GM18867 (cell line): ENCODE results near the gene MINDY2.
"Not testable (repeated sequence)": the region's sequence is repeated elsewhere in the genome, so short reads cannot be mapped to it uniquely, and the experiment has no call there.

Source experiments
- ATAC-seq: cut with Tn5 transposase; IDR thresholded peaks from one replicate; pipeline ENCODE4 v1.9.1; 2021; ENCODE audit warnings: mild to moderate bottlenecking, moderate library complexity; ENCODE audit not compliant: unreplicated experiment

Gene MINDY2

GRCh38 chr15:58752716-58753115 is 18.4 kb upstream of the MINDY2 start:
- ATAC-seq: no peak

DNA sequence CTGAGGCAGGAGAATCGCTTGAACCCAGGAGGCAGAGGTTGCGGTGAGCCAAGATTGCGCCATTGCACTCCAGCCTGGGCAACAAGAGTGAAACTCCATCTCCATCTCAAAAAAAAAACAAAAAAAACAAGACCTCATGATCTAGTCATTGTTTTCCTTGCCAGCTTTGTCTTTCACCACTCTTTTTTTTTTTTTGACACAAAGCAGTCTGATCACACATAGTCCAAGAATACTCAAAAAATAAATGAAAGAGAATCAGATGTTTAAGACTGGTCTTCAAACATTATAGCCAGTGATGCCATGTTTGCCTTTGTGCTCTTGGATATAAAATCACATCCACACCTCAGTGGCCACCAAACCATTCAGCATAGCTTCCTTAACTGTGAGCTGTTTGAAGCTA is 15.8 kb upstream of the MINDY2 start:
- ATAC-seq: no peak

DNA sequence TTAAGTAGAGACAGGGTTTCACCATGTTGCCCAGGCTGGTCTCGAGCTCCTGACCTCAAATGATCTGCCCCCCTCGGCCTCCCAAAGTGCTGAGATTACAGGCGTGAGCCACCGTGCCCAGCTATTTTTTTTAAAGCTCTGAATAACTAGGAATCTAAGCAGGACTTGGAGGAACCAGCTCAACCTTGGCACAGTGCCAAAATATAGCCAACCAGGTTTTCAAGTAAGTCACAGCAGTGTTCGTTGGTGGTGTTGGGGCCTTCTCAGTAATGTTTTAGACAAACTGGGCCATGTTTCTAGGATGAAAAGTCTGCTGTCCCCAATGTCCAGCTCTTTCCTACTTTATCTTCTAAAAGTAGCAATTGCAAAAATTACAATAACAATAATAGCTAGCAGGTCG is 15.1 kb upstream of the MINDY2 start:
- ATAC-seq: no peak

DNA sequence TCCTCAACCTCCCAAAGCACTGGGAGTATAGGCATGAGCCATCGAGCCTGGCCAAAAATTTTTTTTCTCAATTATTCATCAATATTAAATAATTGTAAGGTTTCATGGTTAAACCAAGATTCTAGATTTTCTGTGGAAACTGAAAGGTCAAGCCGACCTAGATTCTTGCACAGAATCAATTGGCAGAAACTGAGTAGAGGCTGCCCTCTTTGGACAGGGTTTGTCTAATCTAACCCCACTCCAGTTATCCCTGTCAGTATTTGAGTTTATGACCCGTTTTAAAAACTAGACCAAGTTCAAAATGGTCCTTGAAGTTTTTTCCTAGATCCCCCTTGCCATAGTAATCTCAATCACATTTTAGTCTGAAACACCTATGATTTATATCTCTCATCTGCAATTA is 13.0 kb upstream of the MINDY2 start:
- ATAC-seq: no peak

- no peak for ATAC-seq
Observed at GRCh38 chr15:58760385-58761009, 10.6 kb upstream of the MINDY2 start.

DNA sequence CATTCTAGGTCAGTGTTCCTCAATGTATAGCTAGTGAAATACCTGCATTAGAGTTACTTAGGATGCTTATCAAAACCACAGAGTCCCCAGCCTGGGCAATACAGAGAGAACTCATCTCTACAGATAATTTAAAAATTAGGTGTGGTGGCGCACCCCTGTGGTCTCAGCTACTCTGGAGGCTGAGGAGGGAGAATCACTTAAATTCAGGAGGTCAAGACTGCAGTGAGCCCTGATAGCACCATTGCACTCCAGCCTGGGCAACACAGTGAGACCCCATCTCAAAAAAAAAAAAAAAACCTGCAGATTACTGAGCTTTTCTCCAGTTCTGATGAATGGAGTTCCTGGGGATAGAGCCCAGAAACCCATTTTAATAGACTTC is 10.1 kb upstream of the MINDY2 start:
- no peak for ATAC-seq

DNA sequence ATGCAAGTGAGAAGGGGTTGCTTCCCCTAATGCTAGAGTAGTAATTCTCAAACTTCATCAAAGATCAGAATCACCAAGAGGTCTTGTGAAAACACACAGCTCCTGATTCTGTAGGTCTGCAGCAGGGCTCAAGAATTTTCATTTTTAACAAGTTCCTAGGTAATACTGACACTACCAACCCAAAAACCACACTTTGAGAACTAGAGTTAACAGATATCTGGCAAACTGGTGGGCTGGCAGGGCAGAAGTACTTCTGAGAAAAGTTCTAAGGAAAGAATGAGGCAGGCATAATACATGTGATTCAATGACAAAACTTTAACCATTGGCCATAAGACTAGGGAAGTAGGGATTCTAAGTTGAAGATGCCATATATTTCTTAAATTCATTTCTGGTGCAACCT is 8.8 kb upstream of the MINDY2 start:
- no peak for ATAC-seq

DNA sequence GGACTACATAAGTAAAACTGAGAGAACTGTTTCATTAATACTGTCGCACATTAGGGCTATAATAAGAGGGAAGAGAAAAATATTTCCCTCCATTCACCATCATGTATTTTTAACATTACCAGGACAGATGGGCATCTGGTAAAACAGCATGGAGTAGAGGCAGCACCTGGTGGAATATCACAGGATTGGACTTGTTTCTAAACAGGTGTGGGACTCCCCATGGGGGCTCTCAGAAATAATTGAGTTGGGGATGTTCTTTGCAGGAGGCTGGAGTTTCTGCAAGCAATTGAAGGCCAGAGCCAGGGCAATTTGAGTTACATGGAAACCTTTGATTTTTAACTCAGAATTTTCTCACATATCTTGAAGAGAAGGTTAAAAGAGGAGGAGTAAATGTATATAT is 8.4 kb upstream of the MINDY2 start:
- no peak for ATAC-seq

DNA sequence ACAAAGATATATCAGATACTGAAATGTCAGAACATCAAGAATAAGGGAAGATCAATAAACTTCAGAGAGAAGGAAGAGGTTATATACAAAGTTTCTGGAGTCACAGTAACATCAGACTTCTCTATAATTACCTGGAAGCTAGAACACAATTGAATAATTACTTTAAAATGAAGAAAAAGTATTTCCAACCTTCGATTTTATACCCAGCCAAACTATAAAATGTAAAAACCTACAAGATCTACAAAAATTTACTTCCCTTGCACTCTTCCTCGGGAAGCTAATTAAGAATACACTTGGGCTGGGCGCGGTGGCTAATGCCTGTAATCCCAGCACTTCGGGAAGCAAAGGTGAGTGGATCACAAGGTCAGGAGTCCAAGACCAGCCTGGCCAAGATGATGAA is 6.6 kb upstream of the MINDY2 start:
- ATAC-seq: no peak

DNA sequence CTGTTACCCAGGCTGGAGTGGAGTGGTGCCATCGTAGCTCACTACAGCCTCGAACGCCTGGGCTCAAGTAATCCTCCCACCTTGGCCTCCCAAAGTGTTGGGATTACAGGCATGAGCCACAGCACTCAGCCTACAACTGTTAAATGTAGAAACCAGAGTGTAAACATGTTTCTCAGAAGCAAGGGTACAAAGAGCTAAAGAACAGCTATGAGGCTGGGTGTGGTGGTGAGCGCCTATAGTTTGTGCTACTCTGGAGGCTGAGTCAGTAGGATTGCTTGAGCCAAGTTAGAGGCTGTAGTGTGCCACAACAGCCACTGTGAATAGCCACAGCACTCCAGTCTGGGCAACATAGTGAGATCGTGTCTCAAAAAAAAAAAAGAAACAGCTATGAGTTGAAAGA is 4.8 kb upstream of the MINDY2 start:
- ATAC-seq: no peak

DNA sequence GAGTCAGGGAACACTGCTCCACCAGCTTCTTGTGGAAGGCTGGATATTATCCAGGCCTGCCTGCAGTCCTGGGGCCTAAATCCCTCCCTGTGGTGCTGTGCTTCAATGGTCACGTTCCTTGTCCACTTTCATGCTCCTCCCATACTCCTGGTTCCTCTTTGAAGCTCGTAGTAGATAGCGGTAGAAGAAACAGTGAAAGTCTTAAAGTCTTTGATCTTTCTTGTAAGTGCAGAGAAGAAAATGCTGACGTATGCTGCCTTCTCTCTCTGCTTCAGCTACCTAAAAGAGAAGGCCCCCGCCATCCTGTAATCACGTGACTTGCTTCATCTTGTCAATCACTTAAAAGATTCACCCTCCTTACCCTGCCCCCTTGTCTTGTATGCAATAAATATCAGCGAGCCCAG is 2.5 kb upstream of the MINDY2 start:
- not testable (repeated sequence) for ATAC-seq

DNA sequence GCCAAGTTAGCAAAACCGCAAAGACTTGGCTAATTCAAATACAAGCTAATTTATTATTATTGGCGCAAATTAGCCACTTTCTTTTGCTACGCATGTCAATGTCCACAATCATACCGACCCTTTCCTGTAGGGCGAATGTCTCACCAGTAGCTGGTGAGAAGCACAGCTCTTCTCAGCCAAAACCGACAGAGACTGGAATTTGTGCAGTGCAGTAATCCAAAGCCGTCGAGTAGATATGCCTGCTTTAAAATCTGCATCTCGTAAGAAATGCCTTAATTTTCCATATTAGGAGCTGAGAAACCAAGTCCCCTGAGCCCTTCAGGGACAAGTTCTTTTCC is 614 bp upstream of the MINDY2 start:
- ATAC-seq: peak; percentile 20

DNA sequence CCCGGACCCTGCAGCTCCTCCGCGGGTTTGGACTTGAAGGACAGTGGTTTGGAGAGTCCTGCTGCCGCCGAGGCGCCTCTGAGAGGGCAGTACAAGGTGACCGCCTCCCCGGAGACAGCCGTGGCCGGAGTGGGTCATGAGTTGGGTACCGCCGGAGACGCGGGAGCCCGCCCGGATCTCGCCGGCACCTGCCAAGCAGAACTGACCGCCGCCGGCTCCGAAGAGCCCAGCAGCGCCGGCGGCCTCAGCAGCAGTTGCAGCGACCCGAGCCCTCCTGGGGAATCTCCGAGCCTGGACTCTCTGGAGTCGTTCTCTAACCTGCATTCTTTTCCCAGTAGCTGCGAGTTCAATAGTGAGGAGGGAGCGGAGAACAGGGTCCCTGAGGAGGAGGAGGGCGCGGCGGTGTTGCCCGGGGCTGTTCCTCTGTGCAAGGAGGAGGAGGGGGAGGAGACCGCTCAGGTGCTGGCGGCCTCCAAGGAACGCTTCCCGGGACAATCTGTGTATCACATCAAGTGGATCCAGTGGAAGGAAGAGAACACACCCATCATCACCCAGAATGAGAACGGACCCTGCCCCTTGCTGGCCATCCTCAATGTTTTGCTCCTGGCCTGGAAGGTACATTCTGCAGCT is 634 bp downstream of the MINDY2 start:
- peak; percentile 15 for ATAC-seq

- ATAC-seq: no peak
Observed at GRCh38 chr15:58773024-58773423, 1.9 kb downstream of the MINDY2 start.

DNA sequence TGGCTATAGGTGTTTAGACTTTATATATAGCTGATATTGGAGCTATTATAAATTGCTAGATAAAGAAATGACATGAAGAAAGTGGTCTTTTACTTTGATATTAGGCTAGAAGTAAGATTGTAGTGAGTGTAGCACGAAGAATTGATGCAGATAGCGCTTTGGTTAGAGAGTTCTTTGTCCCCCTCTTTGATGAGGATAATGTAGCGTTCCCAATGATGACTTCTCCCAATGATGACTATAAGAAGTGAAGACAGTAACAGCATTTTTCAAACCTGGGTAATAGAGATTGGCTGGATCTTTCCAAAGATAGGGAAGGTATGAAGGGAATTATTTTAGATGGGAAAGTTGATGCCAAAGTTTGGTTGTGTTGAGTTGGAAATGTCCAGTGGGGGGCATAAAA is 4.3 kb downstream of the MINDY2 start:
- ATAC-seq: no peak

- ATAC-seq: peak; percentile 62
Observed at GRCh38 chr15:58777107-58777506, 6.0 kb downstream of the MINDY2 start.

GRCh38 chr15:58779554-58779953 is 8.5 kb downstream of the MINDY2 start:
- no peak for ATAC-seq

- no peak for ATAC-seq
Observed at GRCh38 chr15:58785355-58785754, 14.3 kb downstream of the MINDY2 start.

DNA sequence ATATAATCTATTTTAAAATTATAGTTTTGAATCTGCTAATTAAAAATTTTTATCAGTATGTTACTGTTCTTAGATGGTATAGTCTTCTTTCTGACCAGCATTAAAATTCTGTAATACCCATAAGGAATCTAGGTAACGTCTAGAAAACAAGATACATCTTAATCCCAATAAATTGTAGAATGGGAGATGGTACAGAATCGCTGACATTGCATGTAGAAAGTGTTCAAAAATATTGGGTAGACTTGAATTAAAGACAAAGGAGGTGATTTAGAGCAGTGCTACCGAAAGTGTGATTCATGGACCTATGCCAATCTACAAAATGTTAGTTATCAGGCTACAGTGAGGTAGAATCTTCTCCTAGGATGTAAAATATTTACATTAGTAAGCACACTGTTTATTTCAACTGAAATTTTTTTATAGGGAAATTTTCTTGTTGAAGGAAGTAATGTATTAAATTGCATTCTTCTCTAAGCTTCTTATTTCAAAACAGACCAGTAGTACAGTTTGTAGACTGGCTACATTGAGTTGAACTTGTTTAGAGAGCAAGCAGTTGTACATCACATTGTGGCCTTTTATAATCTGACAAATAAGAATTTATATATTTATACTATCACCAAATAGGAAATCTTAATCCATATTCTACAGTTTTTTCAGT is 17.1 kb downstream of the MINDY2 start:
- ATAC-seq: no peak

DNA sequence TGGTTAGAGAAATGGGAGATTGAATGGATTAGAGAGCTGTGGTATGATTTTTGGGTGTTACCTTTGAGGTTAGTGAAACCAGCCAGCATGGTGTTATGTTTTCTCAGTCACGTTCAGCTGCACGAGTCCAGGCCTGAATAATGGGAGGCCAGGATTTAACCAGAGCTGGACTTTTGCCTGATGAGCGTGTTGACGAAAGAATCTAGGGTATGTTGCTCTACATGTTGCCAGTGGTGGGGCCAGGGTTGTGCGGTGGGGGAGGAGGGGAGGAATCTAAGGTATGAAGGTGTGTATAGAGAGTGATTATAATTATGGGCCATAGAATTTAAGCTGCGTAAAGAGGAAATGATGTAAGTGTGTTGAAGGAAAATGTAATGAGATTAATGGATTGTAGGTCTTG is 22.8 kb downstream of the MINDY2 start:
- no peak for ATAC-seq

- no peak for ATAC-seq
Observed at GRCh38 chr15:58795825-58796224, 24.7 kb downstream of the MINDY2 start.

DNA sequence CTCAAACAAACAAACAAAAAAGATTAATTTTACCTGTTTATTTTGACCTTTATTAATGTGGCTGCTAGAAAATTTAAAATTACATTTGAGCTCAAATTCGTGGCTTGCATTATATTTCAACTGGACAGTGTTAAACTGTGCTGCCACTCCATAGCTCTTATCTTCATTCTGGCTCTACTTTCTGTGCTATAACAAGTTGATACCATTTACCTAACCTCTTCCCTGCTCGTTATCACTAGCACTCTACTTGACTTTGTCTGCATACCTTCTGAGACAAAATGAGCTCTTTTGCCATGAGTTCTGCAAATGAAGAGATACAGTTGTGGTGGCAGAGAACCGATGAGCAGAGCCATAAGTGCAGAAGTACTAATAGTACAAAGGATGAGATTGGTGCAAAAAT is 26.4 kb downstream of the MINDY2 start:
- no peak for ATAC-seq

- no peak for ATAC-seq
Observed at GRCh38 chr15:58805095-58805494, 34.0 kb downstream of the MINDY2 start.
